Spinal cord (tissue), 10 donors: ENCODE measurements around the gene SLC1A3. TPM values are rescaled to one million over a fixed set of nuclear protein-coding genes. Genes with fewer than 3 reads are reported as not detected.
"Not testable (repeated sequence)": the region's sequence is repeated elsewhere in the genome, so short reads cannot be mapped to it uniquely, and the experiment has no call there.

Experiments used
- DNase-seq, 6 donors: peaks; one replicate each; pipeline versions ENCODE4 v3.0.0 to v3.0.0-alpha.2; 2013 to 2015; ENCODE audit warnings: low spot score in 6 of 6, low read depth in 4 of 6
- H3K27ac ChIP-seq: one replicate; pipeline ENCODE4 v1.5.1; 2013; ENCODE audit warnings: low read depth, low read length, control low read depth
- H3K27me3 ChIP-seq: one replicate; pipeline ENCODE4 v1.6.1; 2013; ENCODE audit warnings: low read length; ENCODE audit not compliant: control insufficient read depth, insufficient read depth
- H3K36me3 ChIP-seq: one replicate; pipeline ENCODE4 v1.6.1; 2013; ENCODE audit warnings: low read length; ENCODE audit not compliant: control insufficient read depth, insufficient read depth
- H3K4me1 ChIP-seq: one replicate; pipeline ENCODE4 v1.6.1; 2013; ENCODE audit warnings: low read length; ENCODE audit not compliant: control insufficient read depth, insufficient read depth
- H3K4me3 ChIP-seq: one replicate; pipeline ENCODE4 v1.5.1; 2013; ENCODE audit warnings: low read depth, low read length, control low read depth
- H3K9me3 ChIP-seq: one replicate; pipeline ENCODE4 v1.6.1; 2013; ENCODE audit warnings: low read length; ENCODE audit not compliant: control insufficient read depth, insufficient read depth
- WGBS: methylation state at CpG from one replicate; pipeline ENCODE4 v1.1.5; 2013; ENCODE audit warnings: missing lambda C conversion rate; ENCODE audit not compliant: insufficient coverage; 5-methylcytosine and 5-hydroxymethylcytosine counted together
- polyA plus RNA-seq, 2 donors: library from polyadenylated mRNA; unstranded; fragments of 120-200 nt; gene quantifications; one replicate each; pipeline ENCODE4 v1.2.1, GENCODE V29; 2013; ENCODE audit not compliant: insufficient read length in 2 of 2
- total RNA-seq, 2 donors: library from RNA; depleted of rRNA in 1 of 2; stranded (reverse); fragments of 120-200 nt in 1 of 2; fragments of >200 nt in 1 of 2; gene quantifications; one replicate each; pipeline versions ENCODE4 v1.2.3 to v1.2.4, GENCODE V29; 2013 to 2014
- donor health status: healthy.

Gene SLC1A3
- total and polyA plus RNA-seq, 4 donors = 456 to 738 (median 465) TPM

GRCh38 chr5:36579858-36580257 is 26.5 kb upstream of the SLC1A3 start:
- H3K27ac ChIP-seq, H3K36me3 ChIP-seq, DNase-seq, H3K4me3 ChIP-seq, H3K9me3 ChIP-seq, H3K27me3 ChIP-seq, H3K4me1 ChIP-seq: not testable (repeated sequence)

DNA sequence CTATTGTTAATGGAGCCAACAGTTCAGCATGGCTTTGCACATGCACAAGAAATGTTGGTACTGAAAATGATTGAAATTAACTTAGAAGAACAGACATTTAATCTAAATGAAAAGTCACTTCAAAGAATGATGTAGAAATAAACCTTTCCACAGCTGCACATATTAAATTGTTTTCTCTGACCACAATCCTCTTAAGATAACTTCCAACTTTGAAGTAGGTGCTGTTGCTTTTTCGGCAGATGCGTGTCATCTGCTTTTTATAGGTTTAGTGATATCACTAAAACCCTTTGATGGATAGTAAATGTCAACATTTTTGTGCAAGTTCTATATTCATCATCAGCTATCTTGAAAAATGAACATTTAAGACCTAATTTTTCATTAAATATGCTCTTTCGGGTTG is 25.3 kb upstream of the SLC1A3 start:
- no CpG with 5 or more reads among the region's 3 CpGs for WGBS
- Histone ChIP-seq H3K27ac (no peak overlapping the region), H3K4me1 (peaks cover 5% of the 10 kb centered on the region), H3K36me3 (no peaks in the 10 kb centered on the region), H3K4me3 (no peak overlapping the region), H3K9me3 (no peaks in the 10 kb centered on the region), H3K27me3 (no peaks in the 10 kb centered on the region)
- no peak for DNase-seq

- H3K27me3 ChIP-seq = no peaks in the 10 kb centered on the region
- H3K27ac ChIP-seq = no peak overlapping the region
- H3K4me1 ChIP-seq = peaks cover 5% of the 10 kb centered on the region
- no peak for DNase-seq
- H3K9me3 ChIP-seq = no peaks in the 10 kb centered on the region
- 65% methylated on average over 10 of the region's 10 CpGs for WGBS
- no peak overlapping the region for H3K4me3 ChIP-seq
- H3K36me3 ChIP-seq = no peaks in the 10 kb centered on the region
These were observed 22.2 kb upstream of the SLC1A3 start for GRCh38 chr5:36584009-36584875.

- H3K4me1 ChIP-seq = peaks cover 5% of the 10 kb centered on the region
- no peak for DNase-seq
- no peaks in the 10 kb centered on the region for H3K9me3 ChIP-seq
- no CpG with 5 or more reads among the region's 1 CpG for WGBS
- no peaks in the 10 kb centered on the region for H3K27me3 ChIP-seq
- H3K27ac ChIP-seq = no peak overlapping the region
- H3K4me3 ChIP-seq = no peak overlapping the region
- no peaks in the 10 kb centered on the region for H3K36me3 ChIP-seq
These were observed 20.7 kb upstream of the SLC1A3 start for GRCh38 chr5:36585701-36586100.

GRCh38 chr5:36587354-36587753 is 19.1 kb upstream of the SLC1A3 start:
- Histone ChIP-seq H3K9me3 (no peaks in the 10 kb centered on the region), H3K4me1 (peaks cover 9% of the 10 kb centered on the region), H3K36me3 (no peaks in the 10 kb centered on the region), H3K27ac (peak overlapping the region; percentile 53), H3K27me3 (no peaks in the 10 kb centered on the region), H3K4me3 (no peak overlapping the region)
- no peak for DNase-seq
- WGBS = 91% methylated on average over 1 of the region's 3 CpGs

- H3K4me1 ChIP-seq, H3K4me3 ChIP-seq, H3K36me3 ChIP-seq, H3K9me3 ChIP-seq, H3K27me3 ChIP-seq, H3K27ac ChIP-seq, DNase-seq: not testable (repeated sequence)
- no CpG with 5 or more reads among the region's 4 CpGs for WGBS
These were observed 16.7 kb upstream of the SLC1A3 start for GRCh38 chr5:36589735-36590134.

GRCh38 chr5:36590513-36591286 is 15.7 kb upstream of the SLC1A3 start:
- peak in 2 of 6 donors; percentile 54 to 81 for DNase-seq
- H3K4me1 ChIP-seq = peaks cover 4% of the 10 kb centered on the region
- H3K4me3 ChIP-seq = no peak overlapping the region
- peak overlapping the region; percentile 83 for H3K27ac ChIP-seq
- WGBS = no CpG with 5 or more reads among the region's 7 CpGs
- no peaks in the 10 kb centered on the region for H3K27me3 ChIP-seq
- H3K36me3 ChIP-seq = no peaks in the 10 kb centered on the region
- H3K9me3 ChIP-seq = no peaks in the 10 kb centered on the region

DNA sequence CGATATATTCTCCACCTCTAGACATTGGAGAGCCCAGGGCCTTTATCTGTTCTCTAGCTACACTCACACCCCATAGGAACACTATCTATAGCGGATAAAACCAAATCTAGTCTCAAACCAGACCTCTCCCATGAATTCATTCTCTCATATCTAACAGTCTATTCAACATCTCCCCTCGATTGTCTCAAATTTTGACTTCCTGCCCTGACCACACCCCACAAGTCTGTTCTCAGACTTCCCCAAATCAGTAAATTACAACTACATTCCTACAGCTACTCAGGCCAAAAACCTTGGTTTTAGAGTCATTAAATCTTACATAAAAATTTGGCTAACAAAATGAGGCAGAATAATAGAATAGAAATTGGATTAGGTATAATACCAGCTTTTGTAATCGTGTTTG is 12.5 kb upstream of the SLC1A3 start:
- Histone ChIP-seq H3K27me3 (no peaks in the 10 kb centered on the region), H3K27ac (no peak overlapping the region), H3K36me3 (no peaks in the 10 kb centered on the region), H3K4me1 (peaks cover 12% of the 10 kb centered on the region), H3K9me3 (no peaks in the 10 kb centered on the region), H3K4me3 (no peak overlapping the region)
- 82% methylated on average over 3 of the region's 4 CpGs for WGBS
- DNase-seq = no peak

DNA sequence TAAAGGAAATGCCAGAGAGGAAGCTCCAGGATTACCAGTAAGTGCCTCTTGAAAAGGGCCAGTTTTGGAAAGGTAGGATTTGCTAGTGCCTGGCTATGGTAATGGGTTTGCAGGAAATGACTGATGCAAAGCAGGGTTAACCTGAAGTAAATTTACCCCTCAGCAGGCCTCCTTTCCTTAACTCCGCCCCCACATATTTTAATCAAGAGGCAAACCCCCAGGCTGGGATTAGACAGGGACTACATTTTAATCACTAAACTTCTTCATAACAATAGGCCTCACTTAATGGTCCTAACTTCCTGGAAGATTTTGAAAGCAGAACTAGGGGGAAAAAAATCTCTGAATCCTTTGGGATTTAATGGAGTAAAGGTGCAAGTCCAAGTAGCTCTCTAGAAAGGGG is 10.2 kb upstream of the SLC1A3 start:
- DNase-seq = no peak
- no peak overlapping the region for H3K4me3 ChIP-seq
- peaks cover 12% of the 10 kb centered on the region for H3K4me1 ChIP-seq
- no CpG with 5 or more reads among the region's 1 CpG for WGBS
- H3K36me3 ChIP-seq = no peaks in the 10 kb centered on the region
- no peaks in the 10 kb centered on the region for H3K9me3 ChIP-seq
- H3K27me3 ChIP-seq = no peaks in the 10 kb centered on the region
- no peak overlapping the region for H3K27ac ChIP-seq

- WGBS = 77% methylated on average over 5 of the region's 6 CpGs
- peaks cover 8% of the 10 kb centered on the region for H3K4me1 ChIP-seq
These were observed 9.7 kb upstream of the SLC1A3 start for GRCh38 chr5:36596756-36597155.

More at GRCh38 chr5:36596756-36597155, 9.7 kb upstream of the SLC1A3 start:
- no peak for DNase-seq
- Histone ChIP-seq H3K27me3 (no peaks in the 10 kb centered on the region), H3K9me3 (no peaks in the 10 kb centered on the region), H3K4me3 (no peak overlapping the region), H3K36me3 (no peaks in the 10 kb centered on the region), H3K27ac (no peak overlapping the region)
